HL-60 (cell line): Measurements from ENCODE around the gene FSTL4.

Experiments
- CTCF ChIP-seq: IDR thresholded peaks from one replicate; pipeline ENCODE4 v1.5.1; 2011; ENCODE audit warnings: low read length, control low read depth, inconsistent platforms; ENCODE audit not compliant: insufficient read depth
- GABPA ChIP-seq: IDR thresholded peaks from 2 replicates; pipeline ENCODE4 v1.6.1; 2012; ENCODE audit warnings: low read depth
- REST ChIP-seq: IDR thresholded peaks from 2 replicates; pipeline ENCODE4 v1.6.1; 2012; ENCODE audit warnings: low read depth; ENCODE audit not compliant: insufficient replicate concordance

- TF ChIP-seq CTCF: no peak
- TF ChIP-seq GABPA: no peak
- TF ChIP-seq REST: no peak
Measured at GRCh38 chr5:133330956-133331355, 281.4 kb downstream of the FSTL4 start.
